Measurements from ENCODE around the gene GALNTL6. TPM values are rescaled to one million over a fixed set of nuclear protein-coding genes. Genes with fewer than 3 reads are reported as not detected.

Gene GALNTL6
- total RNA-seq, 2 donors from 2014 or later = 0.92 to 3.8 TPM

DNA sequence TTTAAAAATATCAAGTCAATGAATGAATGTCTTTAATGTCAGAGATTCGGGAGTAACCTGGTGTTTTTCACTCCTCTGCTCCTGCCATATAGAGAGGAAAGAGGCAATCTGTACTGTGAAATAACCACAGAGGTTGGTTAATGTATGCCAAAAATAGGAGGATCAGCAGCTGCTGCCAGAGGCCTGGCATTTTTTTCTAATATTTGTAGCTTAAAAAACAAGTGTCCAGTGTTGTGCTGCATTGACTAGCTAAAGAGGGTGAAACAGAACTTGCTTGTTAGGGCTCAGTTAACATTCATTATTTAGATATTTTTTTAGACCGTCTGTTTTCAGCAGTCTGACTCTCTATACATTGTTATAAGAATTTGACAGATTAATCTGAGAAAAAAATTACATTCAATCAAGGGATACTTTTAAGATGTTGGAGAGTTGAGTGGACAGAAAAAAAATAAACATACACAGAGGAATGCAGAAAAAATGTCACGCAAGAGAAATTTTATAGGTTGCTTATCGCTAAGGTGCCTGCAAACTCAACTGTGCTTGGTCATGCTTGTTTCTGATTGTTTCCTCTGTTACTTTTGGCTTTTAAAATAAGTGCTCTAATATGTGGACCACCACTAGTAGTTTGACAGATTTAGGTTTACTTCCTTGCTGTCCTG is 963.1 kb downstream of the GALNTL6 start:
- H3K27me3 ChIP-seq (replicated peaks; ENCODE audit: insufficient read depth) = no peaks in the 10 kb centered on the region
- H3K4me1 ChIP-seq (ENCODE audit: control insufficient read depth in 1 of 2, low read depth in 2 of 2) = no peaks in the 10 kb centered on the region
- H3K9me3 ChIP-seq = no peaks in the 10 kb centered on the region
- DNase-seq (ENCODE audit: low spot score) (no peak), ATAC-seq (ENCODE audit: insufficient number of reproducible peaks, low FRiP score, low read depth) (no peak)
- H3K4me3 ChIP-seq = no peak overlapping the region
- TF ChIP-seq, protein P1, sequence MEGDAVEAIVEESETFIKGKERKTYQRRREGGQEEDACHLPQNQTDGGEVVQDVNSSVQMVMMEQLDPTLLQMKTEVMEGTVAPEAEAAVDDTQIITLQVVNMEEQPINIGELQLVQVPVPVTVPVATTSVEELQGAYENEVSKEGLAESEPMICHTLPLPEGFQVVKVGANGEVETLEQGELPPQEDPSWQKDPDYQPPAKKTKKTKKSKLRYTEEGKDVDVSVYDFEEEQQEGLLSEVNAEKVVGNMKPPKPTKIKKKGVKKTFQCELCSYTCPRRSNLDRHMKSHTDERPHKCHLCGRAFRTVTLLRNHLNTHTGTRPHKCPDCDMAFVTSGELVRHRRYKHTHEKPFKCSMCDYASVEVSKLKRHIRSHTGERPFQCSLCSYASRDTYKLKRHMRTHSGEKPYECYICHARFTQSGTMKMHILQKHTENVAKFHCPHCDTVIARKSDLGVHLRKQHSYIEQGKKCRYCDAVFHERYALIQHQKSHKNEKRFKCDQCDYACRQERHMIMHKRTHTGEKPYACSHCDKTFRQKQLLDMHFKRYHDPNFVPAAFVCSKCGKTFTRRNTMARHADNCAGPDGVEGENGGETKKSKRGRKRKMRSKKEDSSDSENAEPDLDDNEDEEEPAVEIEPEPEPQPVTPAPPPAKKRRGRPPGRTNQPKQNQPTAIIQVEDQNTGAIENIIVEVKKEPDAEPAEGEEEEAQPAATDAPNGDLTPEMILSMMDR (IDR thresholded peaks at IDR 0.05) = no peak
- H3K36me3 ChIP-seq = no peaks in the 10 kb centered on the region
- no peak overlapping the region for H3K27ac ChIP-seq

DNA sequence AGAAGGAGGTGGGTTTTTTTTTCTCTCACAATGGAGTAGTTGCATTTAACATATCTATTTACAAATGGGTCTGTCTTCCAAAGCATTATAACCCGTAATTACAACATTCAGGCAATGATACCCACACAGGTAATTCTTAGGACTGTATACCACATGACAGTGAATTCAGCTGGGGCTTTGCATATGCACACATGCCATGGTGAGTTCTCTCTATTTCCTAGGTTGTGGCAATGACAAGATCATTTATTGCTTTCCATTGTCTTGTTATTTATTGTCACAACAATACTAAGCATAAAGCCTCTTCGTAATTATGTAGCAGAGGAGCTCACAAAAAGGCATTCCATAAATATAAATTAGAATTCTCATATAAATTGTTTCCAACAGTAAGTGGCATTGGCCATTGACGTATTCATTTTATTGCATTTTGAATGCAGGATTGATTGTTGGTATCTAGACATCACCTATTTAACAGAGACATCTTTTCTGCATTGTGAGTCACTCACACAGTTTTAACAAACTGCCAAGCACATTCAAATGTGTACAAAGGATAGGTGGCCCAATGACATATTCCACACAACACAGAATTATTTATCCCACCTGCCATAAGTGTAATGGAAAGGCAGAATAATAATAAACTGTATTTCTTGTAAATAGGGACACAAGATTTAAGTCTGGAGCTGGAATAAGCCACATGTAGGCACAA is 964.7 kb downstream of the GALNTL6 start:
- H3K36me3 ChIP-seq = no peaks in the 10 kb centered on the region
- H3K9me3 ChIP-seq = no peaks in the 10 kb centered on the region
- no peak overlapping the region for H3K4me3 ChIP-seq
- DNase-seq (ENCODE audit: low spot score) (no peak), ATAC-seq (ENCODE audit: insufficient number of reproducible peaks, low FRiP score, low read depth) (no peak)
- H3K4me1 ChIP-seq (ENCODE audit: control insufficient read depth in 1 of 2, low read depth in 2 of 2) = no peaks in the 10 kb centered on the region
- no peaks in the 10 kb centered on the region for H3K27me3 ChIP-seq (replicated peaks; ENCODE audit: insufficient read depth)
- H3K27ac ChIP-seq = no peak overlapping the region
- TF ChIP-seq, protein P1 (IDR thresholded peaks at IDR 0.05) = no peak

DNA sequence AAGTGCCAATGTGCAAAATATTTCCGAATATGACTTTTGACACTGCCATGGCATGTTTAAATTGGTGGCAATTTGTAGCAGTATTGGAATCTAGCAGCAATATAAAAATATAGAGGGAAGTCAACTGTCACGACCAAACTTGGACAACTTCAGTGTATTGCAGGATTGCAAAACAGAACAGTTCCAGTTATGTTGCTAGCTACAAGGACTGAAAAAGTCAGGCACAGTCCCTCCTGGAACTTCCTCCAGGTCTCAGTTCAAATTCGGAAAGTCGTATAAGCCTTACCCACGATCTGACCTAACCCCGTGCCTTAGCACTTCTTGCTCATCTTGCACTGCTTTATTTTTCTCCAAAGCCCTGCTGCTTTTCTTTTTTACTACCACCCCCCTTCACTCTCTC is 965.4 kb downstream of the GALNTL6 start:
- ATAC-seq (ENCODE audit: insufficient number of reproducible peaks, low FRiP score, low read depth) (no peak), DNase-seq (ENCODE audit: low spot score) (no peak)
- TF ChIP-seq, protein P1 (IDR thresholded peaks at IDR 0.05) = no peak
- Histone ChIP-seq H3K27ac (no peak overlapping the region), H3K4me3 (no peak overlapping the region), H3K9me3 (no peaks in the 10 kb centered on the region), H3K36me3 (no peaks in the 10 kb centered on the region), H3K4me1 (ENCODE audit: control insufficient read depth in 1 of 2, low read depth in 2 of 2) (no peaks in the 10 kb centered on the region), H3K27me3 (replicated peaks; ENCODE audit: insufficient read depth) (no peaks in the 10 kb centered on the region)

DNA sequence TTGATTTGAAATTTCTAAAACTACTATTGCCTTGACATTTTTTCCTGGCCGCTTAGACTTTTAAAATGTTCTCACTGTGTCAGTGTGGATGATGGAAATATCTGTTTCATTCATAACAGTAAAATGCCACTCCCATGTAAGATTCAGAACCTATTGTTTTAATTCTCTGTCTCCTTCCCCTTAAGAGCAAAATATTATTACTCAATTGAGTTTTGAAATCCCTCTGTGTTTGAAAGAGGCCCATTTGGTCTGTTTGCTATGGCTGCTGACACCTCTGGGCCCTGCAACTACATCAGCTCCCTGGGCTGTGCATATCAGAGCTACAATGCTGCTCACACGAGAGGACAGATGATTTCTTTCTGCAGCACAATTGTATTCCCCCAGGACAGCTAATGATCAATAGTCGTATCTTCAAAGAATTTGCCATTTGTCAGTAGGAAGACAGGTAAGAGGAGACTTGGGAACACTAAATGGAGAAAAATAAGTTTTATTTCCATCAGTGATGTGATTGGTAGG is 967.4 kb downstream of the GALNTL6 start:
- Histone ChIP-seq H3K27ac (no peak overlapping the region), H3K36me3 (no peaks in the 10 kb centered on the region), H3K4me3 (no peak overlapping the region), H3K4me1 (ENCODE audit: control insufficient read depth in 1 of 2, low read depth in 2 of 2) (no peaks in the 10 kb centered on the region), H3K9me3 (no peaks in the 10 kb centered on the region), H3K27me3 (replicated peaks; ENCODE audit: insufficient read depth) (no peaks in the 10 kb centered on the region)
- DNase-seq (ENCODE audit: low spot score) (no peak), ATAC-seq (ENCODE audit: insufficient number of reproducible peaks, low FRiP score, low read depth) (no peak)
- TF ChIP-seq, protein P1 (IDR thresholded peaks at IDR 0.05) = no peak

DNA sequence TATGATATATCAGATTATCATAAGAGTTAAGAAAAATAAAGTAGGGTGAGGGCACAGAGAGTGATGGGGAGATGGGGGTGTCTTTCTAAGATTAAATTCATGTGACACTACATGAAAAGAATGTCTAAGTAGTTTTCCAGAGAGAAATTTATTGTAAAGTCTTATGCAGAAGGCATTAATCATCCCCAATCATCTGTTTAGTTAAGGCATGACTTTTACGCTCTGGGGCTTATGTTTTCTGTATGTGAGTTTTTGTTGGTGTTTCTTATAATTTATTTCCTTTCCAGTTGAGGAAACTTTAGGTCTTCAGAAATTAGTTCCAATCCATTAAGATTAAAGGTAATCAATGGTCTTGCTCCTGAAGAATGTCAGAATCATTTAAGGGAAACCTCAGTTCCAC is 972.4 kb downstream of the GALNTL6 start:
- no peaks in the 10 kb centered on the region for H3K36me3 ChIP-seq
- no peaks in the 10 kb centered on the region for H3K9me3 ChIP-seq
- ATAC-seq (ENCODE audit: insufficient number of reproducible peaks, low FRiP score, low read depth) = no peak
- no peak overlapping the region for H3K4me3 ChIP-seq
- no peak for DNase-seq (ENCODE audit: low spot score)
- H3K4me1 ChIP-seq (ENCODE audit: control insufficient read depth in 1 of 2, low read depth in 2 of 2) = peaks cover 0 to 13% of the 10 kb centered on the region in 2 donors
- H3K27me3 ChIP-seq (replicated peaks; ENCODE audit: insufficient read depth) = no peaks in the 10 kb centered on the region
- TF ChIP-seq, protein P1 (IDR thresholded peaks at IDR 0.05) = no peak
- H3K27ac ChIP-seq = no peak overlapping the region

All from thoracic aorta (tissue), 2 donors.